ENCODE measurements around the gene ARHGAP24. TPM values are rescaled to one million over a fixed set of nuclear protein-coding genes. Genes with fewer than 3 reads are reported as not detected.

The ARHGAP24 gene
- total and polyA plus RNA-seq, 2 experiments from 2014 or later: 0.21 to 0.36 TPM

DNA sequence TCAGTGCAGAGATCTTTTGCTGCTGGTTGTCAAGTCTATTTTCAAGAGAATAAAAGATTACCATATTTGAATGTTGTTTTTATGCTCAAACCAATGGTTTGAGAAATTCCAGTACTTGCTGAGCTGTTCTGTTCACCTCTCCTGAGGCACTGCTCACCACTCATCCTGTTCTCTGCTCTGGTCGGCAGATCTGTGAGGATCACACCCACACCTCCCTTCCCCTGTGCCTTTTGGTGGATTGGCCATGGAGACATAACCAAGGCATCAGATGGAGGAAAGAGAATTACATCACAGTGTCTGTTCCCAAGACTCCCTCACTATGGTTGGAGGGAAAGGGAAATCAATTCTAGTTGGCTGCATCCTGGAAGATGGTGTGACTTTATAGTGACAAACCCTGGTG lies 391.6 kb downstream of the ARHGAP24 start (continued):
- TF ChIP-seq, protein P1, sequence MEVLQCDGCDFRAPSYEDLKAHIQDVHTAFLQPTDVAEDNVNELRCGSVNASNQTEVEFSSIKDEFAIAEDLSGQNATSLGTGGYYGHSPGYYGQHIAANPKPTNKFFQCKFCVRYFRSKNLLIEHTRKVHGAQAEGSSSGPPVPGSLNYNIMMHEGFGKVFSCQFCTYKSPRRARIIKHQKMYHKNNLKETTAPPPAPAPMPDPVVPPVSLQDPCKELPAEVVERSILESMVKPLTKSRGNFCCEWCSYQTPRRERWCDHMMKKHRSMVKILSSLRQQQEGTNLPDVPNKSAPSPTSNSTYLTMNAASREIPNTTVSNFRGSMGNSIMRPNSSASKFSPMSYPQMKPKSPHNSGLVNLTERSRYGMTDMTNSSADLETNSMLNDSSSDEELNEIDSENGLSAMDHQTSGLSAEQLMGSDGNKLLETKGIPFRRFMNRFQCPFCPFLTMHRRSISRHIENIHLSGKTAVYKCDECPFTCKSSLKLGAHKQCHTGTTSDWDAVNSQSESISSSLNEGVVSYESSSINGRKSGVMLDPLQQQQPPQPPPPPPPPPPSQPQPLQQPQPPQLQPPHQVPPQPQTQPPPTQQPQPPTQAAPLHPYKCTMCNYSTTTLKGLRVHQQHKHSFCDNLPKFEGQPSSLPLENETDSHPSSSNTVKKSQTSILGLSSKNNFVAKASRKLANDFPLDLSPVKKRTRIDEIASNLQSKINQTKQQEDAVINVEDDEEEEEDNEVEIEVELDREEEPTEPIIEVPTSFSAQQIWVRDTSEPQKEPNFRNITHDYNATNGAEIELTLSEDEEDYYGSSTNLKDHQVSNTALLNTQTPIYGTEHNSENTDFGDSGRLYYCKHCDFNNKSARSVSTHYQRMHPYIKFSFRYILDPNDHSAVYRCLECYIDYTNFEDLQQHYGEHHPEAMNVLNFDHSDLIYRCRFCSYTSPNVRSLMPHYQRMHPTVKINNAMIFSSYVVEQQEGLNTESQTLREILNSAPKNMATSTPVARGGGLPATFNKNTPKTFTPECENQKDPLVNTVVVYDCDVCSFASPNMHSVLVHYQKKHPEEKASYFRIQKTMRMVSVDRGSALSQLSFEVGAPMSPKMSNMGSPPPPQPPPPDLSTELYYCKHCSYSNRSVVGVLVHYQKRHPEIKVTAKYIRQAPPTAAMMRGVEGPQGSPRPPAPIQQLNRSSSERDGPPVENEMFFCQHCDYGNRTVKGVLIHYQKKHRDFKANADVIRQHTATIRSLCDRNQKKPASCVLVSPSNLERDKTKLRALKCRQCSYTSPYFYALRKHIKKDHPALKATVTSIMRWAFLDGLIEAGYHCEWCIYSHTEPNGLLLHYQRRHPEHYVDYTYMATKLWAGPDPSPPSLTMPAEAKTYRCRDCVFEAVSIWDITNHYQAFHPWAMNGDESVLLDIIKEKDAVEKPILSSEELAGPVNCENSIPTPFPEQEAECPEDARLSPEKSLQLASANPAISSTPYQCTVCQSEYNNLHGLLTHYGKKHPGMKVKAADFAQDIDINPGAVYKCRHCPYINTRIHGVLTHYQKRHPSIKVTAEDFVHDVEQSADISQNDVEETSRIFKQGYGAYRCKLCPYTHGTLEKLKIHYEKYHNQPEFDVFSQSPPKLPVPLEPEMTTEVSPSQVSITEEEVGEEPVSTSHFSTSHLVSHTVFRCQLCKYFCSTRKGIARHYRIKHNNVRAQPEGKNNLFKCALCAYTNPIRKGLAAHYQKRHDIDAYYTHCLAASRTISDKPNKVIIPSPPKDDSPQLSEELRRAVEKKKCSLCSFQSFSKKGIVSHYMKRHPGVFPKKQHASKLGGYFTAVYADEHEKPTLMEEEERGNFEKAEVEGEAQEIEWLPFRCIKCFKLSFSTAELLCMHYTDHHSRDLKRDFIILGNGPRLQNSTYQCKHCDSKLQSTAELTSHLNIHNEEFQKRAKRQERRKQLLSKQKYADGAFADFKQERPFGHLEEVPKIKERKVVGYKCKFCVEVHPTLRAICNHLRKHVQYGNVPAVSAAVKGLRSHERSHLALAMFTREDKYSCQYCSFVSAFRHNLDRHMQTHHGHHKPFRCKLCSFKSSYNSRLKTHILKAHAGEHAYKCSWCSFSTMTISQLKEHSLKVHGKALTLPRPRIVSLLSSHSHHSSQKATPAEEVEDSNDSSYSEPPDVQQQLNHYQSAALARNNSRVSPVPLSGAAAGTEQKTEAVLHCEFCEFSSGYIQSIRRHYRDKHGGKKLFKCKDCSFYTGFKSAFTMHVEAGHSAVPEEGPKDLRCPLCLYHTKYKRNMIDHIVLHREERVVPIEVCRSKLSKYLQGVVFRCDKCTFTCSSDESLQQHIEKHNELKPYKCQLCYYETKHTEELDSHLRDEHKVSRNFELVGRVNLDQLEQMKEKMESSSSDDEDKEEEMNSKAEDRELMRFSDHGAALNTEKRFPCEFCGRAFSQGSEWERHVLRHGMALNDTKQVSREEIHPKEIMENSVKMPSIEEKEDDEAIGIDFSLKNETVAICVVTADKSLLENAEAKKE (CRISPR knock-in tag; IDR thresholded peaks at IDR 0.05): no peak
- TF ChIP-seq JUNB (IDR thresholded peaks at IDR 0.05; ENCODE audit: unreplicated experiment): no peak

DNA sequence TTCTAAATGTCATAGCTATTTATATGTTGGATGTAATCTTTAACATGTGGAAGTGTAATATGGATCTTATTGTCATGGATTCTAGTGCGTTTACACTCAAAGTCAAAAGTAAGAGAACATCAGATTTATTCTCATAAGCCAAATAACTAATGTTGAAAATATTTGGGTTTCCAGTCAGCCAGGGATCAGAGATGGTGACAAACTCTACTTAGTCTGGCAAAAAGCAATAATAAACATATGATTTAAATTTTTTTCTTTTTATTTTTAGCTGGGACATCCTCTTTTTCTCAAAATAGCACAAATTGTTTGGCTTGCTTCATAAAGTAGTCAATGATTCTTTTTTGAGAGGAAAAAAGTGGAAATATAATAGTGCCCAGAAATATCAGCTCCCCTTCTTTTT lies 392.3 kb downstream of the ARHGAP24 start:
- Mint-ChIP-seq H3K27ac (no peak overlapping the region), H3K36me3 (ENCODE audit: low read depth) (no peaks in the 10 kb centered on the region), H3K4me1 (peaks cover 16% of the 10 kb centered on the region), H3K4me3 (no peak overlapping the region), H3K27me3 (ENCODE audit: insufficient read depth, low read depth, poor library complexity) (peaks cover 2% of the 10 kb centered on the region), H3K9me3 (no peaks in the 10 kb centered on the region)
- Histone ChIP-seq H3F3A (replicated peaks; ENCODE audit: low read depth) (no peaks in the 10 kb centered on the region), H2AFZ (no peak overlapping the region), H3K4me3 (no peak overlapping the region), H3K4me2 (no peak overlapping the region), H3K9me2 (ENCODE audit: insufficient read depth) (peaks cover 5% of the 10 kb centered on the region), H3K4me1 (ENCODE audit: insufficient read depth) (peaks cover 25% of the 10 kb centered on the region), H3K27me3 (ENCODE audit: insufficient read depth) (no peaks in the 10 kb centered on the region), H3K27ac (ENCODE audit: low read depth) (no peak overlapping the region), H3K79me2 (replicated peaks; ENCODE audit: insufficient read depth) (no peaks in the 10 kb centered on the region), H3K36me3 (ENCODE audit: insufficient read depth) (no peaks in the 10 kb centered on the region), H4K20me1 (replicated peaks; ENCODE audit: insufficient read depth) (no peaks in the 10 kb centered on the region)
- DNase-seq (ENCODE audit: low spot score) (no peak), ATAC-seq (no peak)
- TF ChIP-seq NANOG (IDR thresholded peaks at IDR 0.05; ENCODE audit: borderline replicate concordance) (no peak), POLR2AphosphoS5 (IDR thresholded peaks at IDR 0.05; ENCODE audit: low read depth) (no peak), ZNF114 (CRISPR knock-in tag; IDR thresholded peaks at IDR 0.05) (no peak), EZH2phosphoT487 (IDR thresholded peaks at IDR 0.05; ENCODE audit: unreplicated experiment) (no peak), STAT1 (IDR thresholded peaks at IDR 0.05; ENCODE audit: unreplicated experiment) (no peak), JUNB (IDR thresholded peaks at IDR 0.05; ENCODE audit: unreplicated experiment) (no peak), ZNF331 (CRISPR knock-in tag; IDR thresholded peaks at IDR 0.05; ENCODE audit: low read depth) (no peak)
- TF ChIP-seq, protein P1 (CRISPR knock-in tag; IDR thresholded peaks at IDR 0.05): no peak
- TF ChIP-seq, protein P2, sequence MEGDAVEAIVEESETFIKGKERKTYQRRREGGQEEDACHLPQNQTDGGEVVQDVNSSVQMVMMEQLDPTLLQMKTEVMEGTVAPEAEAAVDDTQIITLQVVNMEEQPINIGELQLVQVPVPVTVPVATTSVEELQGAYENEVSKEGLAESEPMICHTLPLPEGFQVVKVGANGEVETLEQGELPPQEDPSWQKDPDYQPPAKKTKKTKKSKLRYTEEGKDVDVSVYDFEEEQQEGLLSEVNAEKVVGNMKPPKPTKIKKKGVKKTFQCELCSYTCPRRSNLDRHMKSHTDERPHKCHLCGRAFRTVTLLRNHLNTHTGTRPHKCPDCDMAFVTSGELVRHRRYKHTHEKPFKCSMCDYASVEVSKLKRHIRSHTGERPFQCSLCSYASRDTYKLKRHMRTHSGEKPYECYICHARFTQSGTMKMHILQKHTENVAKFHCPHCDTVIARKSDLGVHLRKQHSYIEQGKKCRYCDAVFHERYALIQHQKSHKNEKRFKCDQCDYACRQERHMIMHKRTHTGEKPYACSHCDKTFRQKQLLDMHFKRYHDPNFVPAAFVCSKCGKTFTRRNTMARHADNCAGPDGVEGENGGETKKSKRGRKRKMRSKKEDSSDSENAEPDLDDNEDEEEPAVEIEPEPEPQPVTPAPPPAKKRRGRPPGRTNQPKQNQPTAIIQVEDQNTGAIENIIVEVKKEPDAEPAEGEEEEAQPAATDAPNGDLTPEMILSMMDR (conservative IDR thresholded peaks at IDR 0.05; ENCODE audit: low read depth in 2 of 2): no peak
